Osteoblast (primary cell): Measurements from ENCODE around the gene CDC6. TPM values are rescaled to one million over a fixed set of nuclear protein-coding genes. Genes with fewer than 3 reads are reported as not detected.

Source experiments
- DNase-seq: peaks from one replicate; pipeline ENCODE4 v3.0.0; 2011; ENCODE audit warnings: low spot score, mixed read lengths; ENCODE audit not compliant: insufficient read length; ENCODE audit errors: missing footprints
- H2AFZ ChIP-seq: 2 replicates; pipeline ENCODE4 v1.6.0; 2011; ENCODE audit warnings: mild to moderate bottlenecking, low read length
- H3K27ac ChIP-seq: 2 replicates; pipeline ENCODE4 v1.5.1; 2011; ENCODE audit warnings: mild to moderate bottlenecking, low read depth, low read length, moderate library complexity
- H3K27me3 ChIP-seq: 2 replicates; pipeline ENCODE4 v1.6.0; 2012; ENCODE audit warnings: mild to moderate bottlenecking, control low read depth, inconsistent platforms, low read length, moderate library complexity; ENCODE audit not compliant: insufficient read depth
- H3K36me3 ChIP-seq: 2 replicates; pipeline ENCODE4 v1.5.1; 2011; ENCODE audit warnings: mild to moderate bottlenecking, low read length, control low read depth, moderate library complexity; ENCODE audit not compliant: insufficient read depth
- H3K4me1 ChIP-seq: 2 replicates; pipeline ENCODE4 v1.5.1; 2011; ENCODE audit warnings: mild to moderate bottlenecking, low read length, control low read depth, moderate library complexity; ENCODE audit not compliant: insufficient read depth
- H3K4me2 ChIP-seq: 2 replicates; pipeline ENCODE4 v1.6.0; 2011; ENCODE audit warnings: mild to moderate bottlenecking, low read length; ENCODE audit not compliant: insufficient read depth
- H3K4me3 ChIP-seq: fragments of 200-600 bp; sonication (generic); 3 replicates; pipeline ENCODE4 v1.5.1; 2012; ENCODE audit warnings: mild to moderate bottlenecking, low read length, inconsistent platforms; ENCODE audit not compliant: insufficient read depth
- H3K79me2 ChIP-seq: 2 replicates; pipeline ENCODE4 v1.6.0; 2012; ENCODE audit warnings: mild to moderate bottlenecking, low read length, control low read depth, inconsistent platforms; ENCODE audit not compliant: insufficient read depth
- H3K9me3 ChIP-seq: 2 replicates; pipeline ENCODE4 v1.5.1; 2011; ENCODE audit warnings: low read depth, low read length, control low read depth
- H4K20me1 ChIP-seq: 2 replicates; pipeline ENCODE4 v1.6.0; 2012; ENCODE audit warnings: mild to moderate bottlenecking, low read length, control low read depth; ENCODE audit not compliant: insufficient read depth
- total RNA-seq: library from RNA; depleted of rRNA; stranded (reverse); fragments of >200 nt; gene quantifications from 2 replicates; pipeline ENCODE4 v1.2.3, GENCODE V29; 2012
- TF ChIP-seq, protein P1 (sequence below): IDR thresholded peaks from 2 replicates; pipeline ENCODE4 v1.5.1; 2011; ENCODE audit warnings: mild to moderate bottlenecking, low read depth, low read length, moderate library complexity; ENCODE audit errors: extremely low read depth

The CDC6 gene
- total RNA-seq, 1 donor = 5.1 TPM

DNA sequence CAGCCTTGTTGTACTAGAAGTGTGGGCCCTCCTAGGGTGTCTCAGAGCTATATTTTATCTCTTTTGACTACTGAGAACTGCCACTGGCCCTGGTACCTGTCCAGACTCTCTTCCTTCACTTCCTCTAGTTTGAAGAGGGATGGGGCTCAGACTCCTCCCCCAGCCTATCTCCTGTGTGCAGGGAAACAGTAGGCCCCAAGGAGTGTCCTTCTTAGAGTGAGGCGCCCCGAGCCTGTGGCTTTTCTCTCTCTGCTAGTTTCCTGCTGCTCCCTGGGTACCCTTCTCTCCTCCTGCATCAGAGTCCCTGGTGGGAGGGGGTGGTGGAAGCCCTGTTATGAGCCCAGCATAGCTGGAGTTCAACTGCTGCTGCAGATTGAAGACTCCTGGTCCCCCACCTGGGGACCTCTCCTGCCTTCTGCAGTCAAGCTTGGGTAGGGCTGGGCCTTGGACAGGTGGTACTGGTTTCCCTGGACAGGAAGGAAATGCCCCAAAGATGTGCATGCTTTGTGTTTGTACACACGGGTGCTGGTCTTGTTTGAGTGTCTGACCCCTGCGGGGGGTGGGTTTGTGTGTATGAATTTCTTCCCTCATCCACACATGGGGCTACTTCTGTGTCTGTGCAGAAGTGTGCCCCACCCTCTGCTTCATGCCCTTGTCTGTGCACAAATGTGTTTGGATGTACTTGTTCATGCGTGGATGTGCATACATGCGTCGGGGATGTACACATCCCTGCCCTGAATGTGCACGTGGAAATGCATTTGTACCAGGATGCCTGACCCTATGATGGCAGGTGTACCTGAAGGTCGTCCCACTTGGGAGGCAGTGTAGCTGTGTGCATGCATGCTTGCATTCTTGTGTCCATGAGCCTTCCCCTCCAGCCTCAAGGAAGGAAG lies 28.2 kb downstream of the CDC6 start:
- H3K4me2 ChIP-seq = peak overlapping the region; percentile 97
- TF ChIP-seq, protein P1, sequence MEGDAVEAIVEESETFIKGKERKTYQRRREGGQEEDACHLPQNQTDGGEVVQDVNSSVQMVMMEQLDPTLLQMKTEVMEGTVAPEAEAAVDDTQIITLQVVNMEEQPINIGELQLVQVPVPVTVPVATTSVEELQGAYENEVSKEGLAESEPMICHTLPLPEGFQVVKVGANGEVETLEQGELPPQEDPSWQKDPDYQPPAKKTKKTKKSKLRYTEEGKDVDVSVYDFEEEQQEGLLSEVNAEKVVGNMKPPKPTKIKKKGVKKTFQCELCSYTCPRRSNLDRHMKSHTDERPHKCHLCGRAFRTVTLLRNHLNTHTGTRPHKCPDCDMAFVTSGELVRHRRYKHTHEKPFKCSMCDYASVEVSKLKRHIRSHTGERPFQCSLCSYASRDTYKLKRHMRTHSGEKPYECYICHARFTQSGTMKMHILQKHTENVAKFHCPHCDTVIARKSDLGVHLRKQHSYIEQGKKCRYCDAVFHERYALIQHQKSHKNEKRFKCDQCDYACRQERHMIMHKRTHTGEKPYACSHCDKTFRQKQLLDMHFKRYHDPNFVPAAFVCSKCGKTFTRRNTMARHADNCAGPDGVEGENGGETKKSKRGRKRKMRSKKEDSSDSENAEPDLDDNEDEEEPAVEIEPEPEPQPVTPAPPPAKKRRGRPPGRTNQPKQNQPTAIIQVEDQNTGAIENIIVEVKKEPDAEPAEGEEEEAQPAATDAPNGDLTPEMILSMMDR = no peak
- peaks cover 85% of the 10 kb centered on the region for H3K4me1 ChIP-seq
- no peaks in the 10 kb centered on the region for H3K9me3 ChIP-seq
- H3K36me3 ChIP-seq = no peaks in the 10 kb centered on the region
- peak overlapping the region; percentile 36 for H3K27ac ChIP-seq
- peaks cover 16% of the 10 kb centered on the region for H4K20me1 ChIP-seq
- no peaks in the 10 kb centered on the region for H3K27me3 ChIP-seq
- peaks cover 29% of the 10 kb centered on the region for H3K79me2 ChIP-seq
- peak; percentile 82 for DNase-seq
- H3K4me3 ChIP-seq = peak overlapping the region; percentile 44
- peak overlapping the region; percentile 25 for H2AFZ ChIP-seq

- Histone ChIP-seq H2AFZ (peak overlapping the region; percentile 56), H3K36me3 (no peaks in the 10 kb centered on the region), H3K4me1 (peaks cover 86% of the 10 kb centered on the region), H3K27ac (peak overlapping the region; percentile 92), H3K79me2 (peaks cover 37% of the 10 kb centered on the region), H3K27me3 (no peaks in the 10 kb centered on the region), H3K4me3 (peak overlapping the region; percentile 86), H3K4me2 (peak overlapping the region; percentile 97), H3K9me3 (no peaks in the 10 kb centered on the region), H4K20me1 (peaks cover 16% of the 10 kb centered on the region)
- TF ChIP-seq, protein P1 = no peak
- peak; percentile 92 for DNase-seq
These were observed 29.1 kb downstream of the CDC6 start for GRCh38 chr17:40316571-40317344.

GRCh38 chr17:40317345-40317873 lies 29.7 kb downstream of the CDC6 start:
- Histone ChIP-seq H3K4me1 (peaks cover 86% of the 10 kb centered on the region), H3K27ac (peak overlapping the region; percentile 92), H3K27me3 (no peaks in the 10 kb centered on the region), H4K20me1 (peaks cover 18% of the 10 kb centered on the region), H3K9me3 (no peaks in the 10 kb centered on the region), H3K36me3 (no peaks in the 10 kb centered on the region), H3K4me2 (peak overlapping the region; percentile 97), H3K4me3 (peak overlapping the region; percentile 86), H3K79me2 (peaks cover 44% of the 10 kb centered on the region), H2AFZ (peak overlapping the region; percentile 69)
- TF ChIP-seq, protein P1 = peak; percentile 84
- DNase-seq = peak; percentile 94
